Lower lobe of right lung (tissue), 2 donors: ENCODE data around the gene STIM1. TPM values are rescaled to one million over a fixed set of nuclear protein-coding genes. Genes with fewer than 3 reads are reported as not detected.
A peak's percentile ranks its signal among the peaks of the same experiment; 100 is the strongest.
"Not testable (repeated sequence)": the region's sequence is repeated elsewhere in the genome, so short reads cannot be mapped to it uniquely, and the experiment has no call there.

Experiments used
- ATAC-seq, 2 donors: fragments of 200-7000 bp; cut with Tn5 transposase; one replicate each; pipeline ENCODE4 v1.9.1; 2020 to 2022; ENCODE audit warnings: mild to moderate bottlenecking in 2 of 2, moderate library complexity in 2 of 2
- DNase-seq: peaks from one replicate; pipeline ENCODE4 v3.0.0-alpha.2; 2020
- H3K27ac ChIP-seq: fragments of 200-600 bp; one replicate; pipeline ENCODE4 v1.8.0; 2022
- H3K27me3 ChIP-seq: fragments of 200-600 bp; one replicate; pipeline ENCODE4 v1.8.0; 2022; ENCODE audit warnings: low read depth
- H3K36me3 ChIP-seq: fragments of 200-600 bp; one replicate; pipeline ENCODE4 v1.8.0; 2022; ENCODE audit warnings: mild to moderate bottlenecking
- H3K4me1 ChIP-seq: fragments of 200-600 bp; one replicate; pipeline ENCODE4 v1.8.0; 2022
- H3K4me3 ChIP-seq: fragments of 200-600 bp; one replicate; pipeline ENCODE4 v1.8.0; 2022; ENCODE audit warnings: mild to moderate bottlenecking
- H3K9me3 ChIP-seq: fragments of 200-600 bp; one replicate; pipeline ENCODE4 v1.8.0; 2022
- intact Hi-C: fragments of 100-400 bp; cut with DNase I; formaldehyde crosslinking; loops from one replicate; pipeline ENCODE4 v1.11.0; 2022
- total RNA-seq: library from RNA; stranded (reverse); fragmentation: NEBNext Ultra II Directional; extraction: Animal tissue kit (Norgen Biotek cat#: 25700); gene quantifications from one replicate; pipeline ENCODE4 v1.2.1, GENCODE V29; 2021
- TF ChIP-seq, protein P1 (sequence below): fragments of 200-600 bp; IDR thresholded peaks from one replicate; pipeline ENCODE4 v1.8.0; 2022; ENCODE audit warnings: antibody characterized with exemption, mild to moderate bottlenecking
- donor health status: DM: no; HTN: yes; CAD: no; lungs with severe emphysema.

The STIM1 gene
- total RNA-seq, 1 donor from 2014 or later = 59.5 TPM

GRCh38 chr11:4049006-4049405 is 193.5 kb downstream of the STIM1 start:
- DNase-seq (no peak), ATAC-seq (peak; percentile 35 to 46)
- TF ChIP-seq, protein P1, sequence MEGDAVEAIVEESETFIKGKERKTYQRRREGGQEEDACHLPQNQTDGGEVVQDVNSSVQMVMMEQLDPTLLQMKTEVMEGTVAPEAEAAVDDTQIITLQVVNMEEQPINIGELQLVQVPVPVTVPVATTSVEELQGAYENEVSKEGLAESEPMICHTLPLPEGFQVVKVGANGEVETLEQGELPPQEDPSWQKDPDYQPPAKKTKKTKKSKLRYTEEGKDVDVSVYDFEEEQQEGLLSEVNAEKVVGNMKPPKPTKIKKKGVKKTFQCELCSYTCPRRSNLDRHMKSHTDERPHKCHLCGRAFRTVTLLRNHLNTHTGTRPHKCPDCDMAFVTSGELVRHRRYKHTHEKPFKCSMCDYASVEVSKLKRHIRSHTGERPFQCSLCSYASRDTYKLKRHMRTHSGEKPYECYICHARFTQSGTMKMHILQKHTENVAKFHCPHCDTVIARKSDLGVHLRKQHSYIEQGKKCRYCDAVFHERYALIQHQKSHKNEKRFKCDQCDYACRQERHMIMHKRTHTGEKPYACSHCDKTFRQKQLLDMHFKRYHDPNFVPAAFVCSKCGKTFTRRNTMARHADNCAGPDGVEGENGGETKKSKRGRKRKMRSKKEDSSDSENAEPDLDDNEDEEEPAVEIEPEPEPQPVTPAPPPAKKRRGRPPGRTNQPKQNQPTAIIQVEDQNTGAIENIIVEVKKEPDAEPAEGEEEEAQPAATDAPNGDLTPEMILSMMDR = no peak
- Histone ChIP-seq H3K9me3 (no peaks in the 10 kb centered on the region), H3K27me3 (no peaks in the 10 kb centered on the region), H3K4me1 (no peaks in the 10 kb centered on the region), H3K36me3 (no peaks in the 10 kb centered on the region), H3K27ac (no peak overlapping the region), H3K4me3 (no peak overlapping the region)
- intact Hi-C loops = no loop called here

DNA sequence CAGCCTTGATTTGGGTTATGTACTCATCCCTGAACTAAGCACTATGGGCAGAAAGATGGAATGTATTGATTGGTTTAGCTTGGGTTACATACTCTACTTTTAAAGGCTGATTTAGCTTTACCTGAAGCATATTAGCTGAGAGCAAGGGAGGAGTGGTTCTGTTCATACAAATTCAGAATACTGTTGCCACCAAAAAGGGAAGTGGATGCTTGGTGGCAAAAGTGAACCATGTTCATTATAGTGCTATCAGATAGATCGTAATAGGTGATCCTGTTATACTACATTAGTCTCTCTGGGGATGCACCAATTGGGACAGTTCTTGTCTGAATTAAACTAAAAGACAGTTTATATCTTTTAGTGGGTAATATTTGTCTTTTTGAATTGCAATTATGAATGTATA is 194.7 kb downstream of the STIM1 start:
- no peak for ATAC-seq
- no peaks in the 10 kb centered on the region for H3K9me3 ChIP-seq

DNA sequence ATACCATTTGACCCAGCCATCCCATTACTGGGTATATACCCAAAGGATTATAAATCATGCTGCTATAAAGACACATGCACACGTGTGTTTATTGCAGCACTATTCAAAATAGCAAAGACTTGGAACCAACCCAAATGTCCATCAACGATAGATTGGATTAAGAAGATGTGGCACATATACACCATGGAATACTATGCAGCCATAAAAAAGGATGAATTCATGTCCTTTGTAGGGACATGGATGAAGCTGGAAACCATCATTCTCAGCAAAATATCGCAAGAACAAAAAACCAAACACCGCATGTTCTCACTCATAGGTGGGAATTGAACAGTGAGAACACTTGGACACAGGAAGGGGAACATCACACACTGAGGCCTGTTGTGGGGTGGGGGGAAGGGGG is 197.7 kb downstream of the STIM1 start:
- H3K9me3 ChIP-seq, H3K4me3 ChIP-seq, DNase-seq, ATAC-seq, H3K4me1 ChIP-seq, intact Hi-C loops, H3K27ac ChIP-seq, H3K27me3 ChIP-seq: not testable (repeated sequence)
- peaks cover 20% of the 10 kb centered on the region for H3K36me3 ChIP-seq

More for the DNA sequence above, 194.7 kb downstream of the STIM1 start:
- no peak overlapping the region for H3K4me3 ChIP-seq
- no peaks in the 10 kb centered on the region for H3K27me3 ChIP-seq
- intact Hi-C loops = no loop called here
- H3K36me3 ChIP-seq = no peaks in the 10 kb centered on the region
- H3K27ac ChIP-seq = no peak overlapping the region
- no peaks in the 10 kb centered on the region for H3K4me1 ChIP-seq
- TF ChIP-seq, protein P1 = no peak
- no peak for DNase-seq

DNA sequence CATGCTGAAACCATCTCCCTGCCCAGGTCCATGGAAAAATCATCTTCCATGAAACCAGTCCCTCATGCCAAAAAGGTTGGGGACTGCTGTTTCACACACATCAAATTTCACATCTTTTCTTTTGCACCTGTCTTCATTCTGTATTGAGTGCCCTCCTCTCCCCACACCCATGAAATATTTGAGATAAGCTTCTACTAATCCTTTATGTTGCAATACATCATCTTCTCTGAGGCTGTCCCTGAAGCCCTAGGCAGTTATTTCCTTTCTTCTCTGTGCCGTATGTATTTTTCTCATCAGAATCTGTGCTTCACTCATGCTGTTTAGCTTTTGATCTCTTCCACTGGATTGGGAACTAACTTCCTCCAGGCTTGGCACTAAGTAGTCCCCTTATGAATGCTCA is 199.2 kb downstream of the STIM1 start:
- Histone ChIP-seq H3K27ac (no peak overlapping the region), H3K9me3 (no peaks in the 10 kb centered on the region), H3K4me3 (no peak overlapping the region), H3K27me3 (no peaks in the 10 kb centered on the region), H3K36me3 (peaks cover 27% of the 10 kb centered on the region), H3K4me1 (peaks cover 5% of the 10 kb centered on the region)
- intact Hi-C loops = no loop called here
- ATAC-seq = no peak
- no peak for DNase-seq
- TF ChIP-seq, protein P1 = no peak

- Histone ChIP-seq H3K36me3 (peaks cover 48% of the 10 kb centered on the region), H3K4me1 (peaks cover 20% of the 10 kb centered on the region), H3K4me3 (no peak overlapping the region), H3K27ac (no peak overlapping the region), H3K9me3 (no peaks in the 10 kb centered on the region), H3K27me3 (no peaks in the 10 kb centered on the region)
- DNase-seq = no peak
- ATAC-seq = no peak
- TF ChIP-seq, protein P1 = no peak
- intact Hi-C loops = no loop called here
These were observed 204.0 kb downstream of the STIM1 start for GRCh38 chr11:4059424-4059823.

DNA sequence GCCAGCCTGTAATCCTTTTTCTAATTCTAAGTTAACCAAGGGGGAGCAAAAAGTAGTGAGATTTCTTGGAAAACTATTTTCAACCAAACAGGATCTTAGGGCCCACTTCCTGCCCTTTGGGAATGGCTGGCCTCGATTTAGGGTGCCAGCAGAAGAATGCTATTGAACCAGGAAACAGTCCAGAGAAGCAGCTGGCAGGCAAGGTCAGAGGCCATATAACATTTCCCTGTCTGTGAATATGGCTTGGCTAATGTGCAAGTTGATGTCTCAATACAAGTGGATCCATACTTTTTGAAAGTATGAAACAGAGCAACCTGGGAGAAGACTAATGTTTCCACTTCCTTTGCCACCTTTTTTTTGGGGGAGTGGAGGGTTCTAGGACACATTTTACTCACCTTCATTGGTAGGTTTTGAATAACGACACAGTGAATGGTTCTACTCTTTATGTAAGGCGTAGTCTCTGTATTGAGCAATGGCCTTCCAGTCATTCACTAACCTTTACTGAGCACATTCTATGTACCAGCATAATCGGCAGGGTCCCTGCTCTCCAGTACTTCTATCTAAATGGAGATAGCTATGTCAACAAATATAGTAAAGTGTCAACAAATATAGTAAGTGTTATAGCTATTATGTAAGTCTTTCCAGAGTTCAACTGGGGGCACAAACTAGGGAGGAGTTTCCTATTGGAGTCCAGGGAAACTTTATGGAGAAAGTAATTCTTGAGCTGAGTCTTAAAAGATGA is 204.9 kb downstream of the STIM1 start:
- Histone ChIP-seq H3K36me3 (peaks cover 46% of the 10 kb centered on the region), H3K4me3 (no peak overlapping the region), H3K27ac (no peak overlapping the region), H3K27me3 (no peaks in the 10 kb centered on the region), H3K4me1 (peaks cover 26% of the 10 kb centered on the region), H3K9me3 (no peaks in the 10 kb centered on the region)
- intact Hi-C loops = loop anchor here (5.0 kb wide), 1 partner anchor 203 kb away; the partner anchor contains the start of gene STIM1
- DNase-seq (no peak), ATAC-seq (peak in 1 of 2 donors; percentile 19)
- TF ChIP-seq, protein P1 = no peak
